GM12874 (cell line): ENCODE results near the gene SYT1.

Experiments used
- CTCF ChIP-seq: IDR thresholded peaks from 2 replicates; pipeline ENCODE4 v1.5.1; 2011; ENCODE audit warnings: low read depth, mild to moderate bottlenecking, control low read depth, low read length, moderate library complexity; ENCODE audit not compliant: insufficient read depth

The SYT1 gene

GRCh38 chr12:78863482-78864402 lies 832 bp upstream of the SYT1 start:
- TF ChIP-seq CTCF: no peak

- TF ChIP-seq CTCF: no peak
These were observed 393 bp downstream of the SYT1 start for GRCh38 chr12:78864870-78865463.

DNA sequence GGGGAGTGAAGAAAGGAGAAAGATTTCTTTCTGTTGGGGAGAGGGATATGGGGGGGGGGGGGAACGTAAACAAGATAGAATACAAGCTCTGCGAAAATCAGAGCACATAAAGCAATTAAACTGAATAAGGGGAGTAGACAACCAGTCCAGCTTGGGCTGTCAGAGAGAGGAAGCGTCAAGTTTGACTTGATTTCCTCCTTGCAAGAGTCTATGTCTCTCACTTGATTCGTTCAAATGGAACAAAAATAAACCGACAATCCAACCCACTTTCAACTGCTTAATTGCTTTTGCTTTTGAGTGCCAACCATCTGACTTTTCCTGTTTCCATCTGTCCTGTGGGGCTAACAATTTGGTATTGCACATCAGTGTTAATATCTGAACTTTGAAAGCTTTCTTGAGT lies 942 bp downstream of the SYT1 start:
- TF ChIP-seq CTCF: no peak

GRCh38 chr12:78866518-78866917 lies 1.9 kb downstream of the SYT1 start:
- no peak for TF ChIP-seq CTCF

DNA sequence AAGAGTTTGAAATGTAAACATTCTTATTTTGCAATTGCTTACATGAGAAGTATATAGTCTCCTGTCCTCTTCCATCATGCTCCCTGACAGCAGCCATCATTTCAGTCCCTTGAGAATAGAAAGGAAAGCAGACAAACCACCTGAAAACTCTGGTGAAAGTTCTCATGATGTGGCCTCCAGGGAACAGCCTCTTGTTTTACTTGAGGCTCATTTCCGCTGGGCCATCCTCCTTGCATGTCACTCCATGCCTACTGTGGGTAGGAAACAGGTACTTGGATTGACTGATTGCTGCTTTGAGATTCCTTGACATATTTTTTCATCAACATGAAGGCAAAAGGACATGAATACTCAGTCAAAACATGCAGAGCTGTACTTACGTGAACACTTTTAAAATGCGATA lies 6.0 kb downstream of the SYT1 start:
- no peak for TF ChIP-seq CTCF

DNA sequence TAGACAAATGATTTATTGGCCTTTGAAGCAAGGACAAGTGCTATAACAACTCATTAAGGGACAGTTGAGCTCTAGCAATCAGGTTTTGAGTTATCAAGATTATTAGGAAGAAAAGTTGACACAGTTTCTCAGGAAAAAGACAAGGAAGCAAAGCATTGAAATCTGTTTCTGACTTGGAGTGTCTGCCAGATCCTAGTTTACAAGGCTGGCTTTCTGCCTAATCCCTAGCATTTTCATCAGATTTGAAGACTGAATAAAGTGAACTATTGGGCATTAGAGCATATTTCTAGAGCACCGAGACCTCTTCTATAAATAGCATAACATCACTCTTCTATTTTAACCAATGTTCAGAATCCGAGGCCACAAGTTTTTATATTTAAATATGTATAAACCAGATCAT lies 7.0 kb downstream of the SYT1 start:
- no peak for TF ChIP-seq CTCF

GRCh38 chr12:78878459-78878858 lies 13.9 kb downstream of the SYT1 start:
- no peak for TF ChIP-seq CTCF
